Measurements from ENCODE around the gene PMIS2. TPM values are rescaled to one million over a fixed set of nuclear protein-coding genes. Genes with fewer than 3 reads are reported as not detected.

PMIS2 gene
- total RNA-seq = not detected

DNA sequence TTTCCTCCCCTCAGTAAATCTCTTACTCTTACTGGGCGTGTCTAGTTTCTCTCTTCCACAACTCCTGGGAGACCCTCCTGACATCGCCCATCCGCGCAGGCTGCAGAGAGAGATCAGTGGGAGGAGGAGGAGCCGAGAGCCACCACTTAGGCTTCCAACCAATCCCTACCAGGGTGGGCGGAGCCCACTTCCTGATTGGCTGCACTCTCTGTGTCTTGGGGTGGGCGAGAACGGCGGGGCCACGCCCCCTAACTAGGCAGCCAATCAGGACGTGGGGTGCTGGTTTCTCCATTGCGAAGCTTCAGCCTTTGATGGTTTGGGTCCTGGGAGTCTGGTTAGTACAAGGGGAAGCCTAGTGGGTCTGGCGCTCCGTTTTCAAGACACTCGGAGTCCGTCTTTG is at the start of gene PMIS2:
Gene PMIS2 (plus strand): TSS at position 326 of the 400 bp plus-strand sequence. CDS start 87 bp downstream, outside the sequence.
- H3K4me1 Mint-ChIP-seq (ENCODE audit: low read depth) = no peaks in the 10 kb centered on the region

DNA sequence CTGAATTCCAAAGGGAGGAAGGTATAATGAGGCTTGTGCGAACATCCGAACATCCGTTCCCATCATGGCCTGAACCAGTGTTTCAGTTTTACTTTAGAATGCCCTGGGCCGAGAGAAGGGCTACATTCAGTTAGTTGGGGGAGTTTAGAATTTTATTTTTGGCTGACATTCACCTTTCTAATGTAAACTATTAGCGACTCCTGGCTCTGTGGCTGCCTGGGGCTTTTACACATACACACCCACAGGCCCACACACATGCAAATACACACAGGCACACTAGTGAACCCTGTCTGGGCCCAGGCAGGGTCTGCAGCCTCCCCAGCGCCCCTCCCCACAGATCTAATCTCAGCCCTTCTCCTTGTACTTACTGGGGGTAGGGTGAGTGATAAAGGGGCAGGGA is 46.7 kb upstream of the PMIS2 start:
- intact Hi-C loops (cut with micrococcal nuclease) = no loop called here
- H3K36me3 Mint-ChIP-seq = peaks cover 4% of the 10 kb centered on the region
- peaks cover 5% of the 10 kb centered on the region for H3K27me3 Mint-ChIP-seq
- ChIA-PET POLR2A (no interaction called here), CTCF (no interaction called here)
- H3K27ac Mint-ChIP-seq = no peak overlapping the region
- H3K4me3 Mint-ChIP-seq = no peak overlapping the region
- H3K4me1 Mint-ChIP-seq (ENCODE audit: low read depth) = peaks cover 3% of the 10 kb centered on the region
- DNase-seq = no peak
- H3K9me3 Mint-ChIP-seq = no peaks in the 10 kb centered on the region

More for the DNA sequence above, at the start of gene PMIS2:
- ChIA-PET CTCF (interaction anchor here (1.2 kb wide), 1 partner anchor 75 kb away, joined by 4 read pairs; no protein-coding TSS in a partner anchor), POLR2A (interaction anchor here (0.6 kb wide), 1 partner anchor 13 kb away, joined by 3 read pairs; no protein-coding TSS in a partner anchor)
- Mint-ChIP-seq H3K4me3 (no peak within 1 kb of the TSS), H3K27ac (no peak within 1 kb of the TSS), H3K9me3 (no peaks in the 10 kb centered on the region), H3K36me3 (no peaks in the 10 kb centered on the region), H3K27me3 (peaks cover 10% of the 10 kb centered on the region)
- intact Hi-C loops (cut with micrococcal nuclease) = loop anchor here (1.0 kb wide), 1 partner anchor 19 kb away; no protein-coding TSS in a partner anchor
- peak; percentile 20 for DNase-seq

DNA sequence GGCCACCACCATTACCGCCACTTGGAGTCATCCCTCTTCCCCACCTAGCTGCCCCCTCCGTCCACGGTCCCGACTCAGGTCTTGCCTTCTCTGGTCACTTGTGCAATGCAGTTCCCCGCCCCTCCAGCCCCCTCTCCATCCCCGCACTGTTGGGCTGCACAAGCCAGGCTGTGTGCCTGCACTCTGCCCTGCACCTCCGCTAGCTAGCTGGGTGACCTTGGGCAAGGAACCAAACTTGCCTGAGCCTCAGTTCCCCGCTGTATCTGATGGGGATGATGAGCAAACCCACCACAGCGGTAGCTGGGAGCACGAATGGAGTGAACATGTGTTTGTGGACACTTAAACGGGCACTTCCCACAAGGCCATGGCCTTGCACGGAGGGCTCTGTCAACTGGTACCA is 46.1 kb upstream of the PMIS2 start:
- H3K9me3 Mint-ChIP-seq = no peaks in the 10 kb centered on the region
- intact Hi-C loops (cut with micrococcal nuclease) = no loop called here
- CTCF ChIA-PET = no interaction called here
- peaks cover 8% of the 10 kb centered on the region for H3K4me1 Mint-ChIP-seq (ENCODE audit: low read depth)
- H3K36me3 Mint-ChIP-seq = peaks cover 4% of the 10 kb centered on the region
- POLR2A ChIA-PET = no interaction called here
- H3K27ac Mint-ChIP-seq = no peak overlapping the region
- H3K4me3 Mint-ChIP-seq = no peak overlapping the region
- no peak for DNase-seq
- peaks cover 4% of the 10 kb centered on the region for H3K27me3 Mint-ChIP-seq

DNA sequence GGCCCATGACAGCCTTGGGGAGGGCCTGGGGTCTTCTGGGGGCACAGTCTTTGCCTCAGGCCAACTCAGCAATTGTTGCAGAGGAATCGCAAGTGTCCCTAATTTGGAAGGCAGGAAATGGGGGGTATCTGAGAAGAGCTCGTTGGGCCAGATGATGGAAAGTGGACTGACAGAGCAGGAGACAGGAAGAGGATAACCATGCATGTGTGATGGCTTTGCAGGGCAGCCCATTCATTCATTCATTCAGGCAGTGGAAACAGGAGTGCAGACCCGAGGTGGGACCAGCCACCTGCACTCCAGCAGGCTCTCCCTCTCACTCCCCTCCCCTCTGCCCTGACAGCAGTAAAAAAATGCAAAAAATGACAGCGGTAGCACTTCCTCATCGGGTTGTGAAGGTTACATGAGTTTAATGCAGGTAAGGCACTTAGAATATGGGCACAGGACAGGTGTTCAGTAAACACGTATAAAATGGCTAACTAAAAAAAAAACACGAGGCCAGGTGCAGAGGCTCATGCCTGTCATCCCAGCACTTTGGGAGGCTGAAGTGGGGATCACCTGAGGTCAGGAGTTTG is 45.5 kb upstream of the PMIS2 start:
- Mint-ChIP-seq H3K4me1 (ENCODE audit: low read depth) (peaks cover 9% of the 10 kb centered on the region), H3K27ac (no peak overlapping the region), H3K36me3 (peaks cover 4% of the 10 kb centered on the region), H3K9me3 (no peaks in the 10 kb centered on the region), H3K4me3 (no peak overlapping the region), H3K27me3 (peaks cover 1% of the 10 kb centered on the region)
- intact Hi-C loops (cut with micrococcal nuclease) = no loop called here
- ChIA-PET POLR2A (no interaction called here), CTCF (no interaction called here)
- DNase-seq = no peak

DNA sequence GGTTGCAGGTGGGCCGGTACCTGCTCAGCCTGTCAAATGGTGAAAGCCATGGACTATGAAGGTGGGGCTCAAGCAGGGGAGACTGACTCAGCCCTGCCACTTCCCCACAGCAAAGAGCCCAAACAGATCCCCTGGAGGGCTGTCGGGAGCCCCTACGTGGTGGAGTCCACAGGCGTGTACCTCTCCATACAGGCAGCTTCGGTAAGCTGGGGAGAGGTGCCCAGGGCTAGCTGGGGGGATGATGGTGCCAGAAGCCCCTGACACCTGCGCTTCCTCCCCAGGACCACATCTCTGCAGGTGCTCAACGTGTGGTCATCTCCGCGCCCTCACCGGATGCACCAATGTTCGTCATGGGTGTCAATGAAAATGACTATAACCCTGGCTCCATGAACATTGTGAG is 43.8 kb upstream of the PMIS2 start:
- Mint-ChIP-seq H3K9me3 (no peaks in the 10 kb centered on the region), H3K36me3 (peaks cover 11% of the 10 kb centered on the region), H3K4me3 (no peak overlapping the region), H3K27me3 (no peaks in the 10 kb centered on the region), H3K4me1 (ENCODE audit: low read depth) (peaks cover 21% of the 10 kb centered on the region), H3K27ac (no peak overlapping the region)
- intact Hi-C loops (cut with micrococcal nuclease) = no loop called here
- DNase-seq = no peak
- CTCF ChIA-PET = no interaction called here
- POLR2A ChIA-PET = no interaction called here

DNA sequence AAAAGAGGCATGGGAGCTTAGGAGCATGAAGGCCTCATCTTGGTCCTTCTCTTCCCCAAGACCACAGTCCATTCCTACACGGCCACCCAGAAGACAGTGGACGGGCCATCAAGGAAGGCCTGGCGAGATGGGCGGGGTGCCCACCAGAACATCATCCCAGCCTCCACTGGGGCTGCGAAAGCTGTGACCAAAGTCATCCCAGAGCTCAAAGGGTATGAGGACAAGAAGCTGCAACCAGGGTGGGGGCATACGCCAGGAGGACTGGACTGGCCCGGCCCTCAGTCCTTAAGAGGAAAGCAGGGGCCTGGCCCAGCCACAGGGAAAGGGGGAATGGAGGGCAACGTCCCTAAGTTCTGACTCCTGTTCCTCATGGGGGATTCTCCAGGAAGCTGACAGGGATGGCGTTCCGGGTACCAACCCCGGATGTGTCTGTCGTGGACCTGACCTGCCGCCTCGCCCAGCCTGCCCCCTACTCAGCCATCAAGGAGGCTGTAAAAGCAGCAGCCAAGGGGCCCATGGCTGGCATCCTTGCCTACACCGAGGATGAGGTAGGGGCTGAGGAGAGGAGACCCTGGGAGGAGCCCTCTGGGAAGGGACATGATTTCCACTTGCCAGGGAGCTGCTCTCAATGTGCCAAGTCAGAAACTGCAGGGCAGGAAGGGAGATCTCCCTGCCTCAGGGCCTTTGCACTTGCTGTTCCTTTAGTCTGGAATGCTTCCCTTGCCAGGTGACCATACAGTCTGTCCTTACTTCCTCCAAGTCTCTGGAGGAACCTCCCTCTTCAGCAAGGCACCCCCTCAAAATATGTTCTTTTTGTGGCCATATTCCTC is 42.5 kb upstream of the PMIS2 start:
- peaks cover 19% of the 10 kb centered on the region for H3K36me3 Mint-ChIP-seq
- no peak overlapping the region for H3K4me3 Mint-ChIP-seq
- peaks cover 27% of the 10 kb centered on the region for H3K4me1 Mint-ChIP-seq (ENCODE audit: low read depth)
- H3K9me3 Mint-ChIP-seq = no peaks in the 10 kb centered on the region
- no peaks in the 10 kb centered on the region for H3K27me3 Mint-ChIP-seq
- POLR2A ChIA-PET = interaction anchor here (0.5 kb wide), 1 partner anchor 47 kb away, joined by 3 read pairs; no protein-coding TSS in a partner anchor
- H3K27ac Mint-ChIP-seq = no peak overlapping the region
- CTCF ChIA-PET = interaction anchor here (0.6 to 1.0 kb wide), 2 partner anchors 25 to 33 kb away, joined by 3 read pairs; no protein-coding TSS in a partner anchor
- DNase-seq = no peak
- intact Hi-C loops (cut with micrococcal nuclease) = no loop called here

DNA sequence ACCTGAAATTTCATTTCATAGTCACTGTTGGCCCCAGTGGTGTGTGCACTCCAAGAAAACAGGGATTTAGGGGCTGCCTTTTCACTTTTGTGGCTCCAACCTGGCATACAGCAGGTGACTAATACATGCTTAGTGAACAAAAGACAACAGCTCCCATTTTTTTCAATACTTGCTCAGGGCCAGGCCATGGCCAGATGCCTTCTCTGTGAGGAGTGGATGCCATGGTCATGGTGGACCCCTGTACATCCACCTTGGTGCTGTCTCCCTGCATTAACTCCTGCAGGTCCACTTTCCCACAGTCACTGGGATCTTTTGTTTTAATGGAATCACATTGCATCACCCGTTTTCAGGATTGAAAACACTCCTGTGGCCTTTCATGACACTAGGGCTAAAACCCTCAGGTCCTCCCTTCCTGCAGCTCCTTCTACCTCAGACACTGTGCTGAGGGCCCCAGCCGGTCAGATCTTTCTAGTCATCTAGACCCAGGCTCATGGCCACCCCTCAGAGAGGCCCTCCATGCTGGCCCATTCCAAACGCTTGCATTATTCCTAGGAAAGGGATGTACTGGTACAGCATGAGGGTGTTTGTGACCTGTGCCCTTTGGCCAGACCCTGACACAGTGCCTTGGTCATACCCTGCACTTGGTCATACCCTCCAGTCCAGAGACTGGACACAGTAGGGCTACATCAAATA is 41.7 kb upstream of the PMIS2 start:
- no peaks in the 10 kb centered on the region for H3K9me3 Mint-ChIP-seq
- peak overlapping the region; percentile 91 for H3K27ac Mint-ChIP-seq
- peaks cover 23% of the 10 kb centered on the region for H3K36me3 Mint-ChIP-seq
- no peaks in the 10 kb centered on the region for H3K27me3 Mint-ChIP-seq
- no peak for DNase-seq
- ChIA-PET CTCF (interaction anchor here (0.6 to 1.0 kb wide), 3 partner anchors 12 to 34 kb away, joined by 3 read pairs; no protein-coding TSS in a partner anchor), POLR2A (interaction anchor here (0.5 kb wide), 1 partner anchor 46 kb away, joined by 3 read pairs; no protein-coding TSS in a partner anchor)
- H3K4me3 Mint-ChIP-seq = peak overlapping the region; percentile 93
- peaks cover 34% of the 10 kb centered on the region for H3K4me1 Mint-ChIP-seq (ENCODE audit: low read depth)
- intact Hi-C loops (cut with micrococcal nuclease) = no loop called here

DNA sequence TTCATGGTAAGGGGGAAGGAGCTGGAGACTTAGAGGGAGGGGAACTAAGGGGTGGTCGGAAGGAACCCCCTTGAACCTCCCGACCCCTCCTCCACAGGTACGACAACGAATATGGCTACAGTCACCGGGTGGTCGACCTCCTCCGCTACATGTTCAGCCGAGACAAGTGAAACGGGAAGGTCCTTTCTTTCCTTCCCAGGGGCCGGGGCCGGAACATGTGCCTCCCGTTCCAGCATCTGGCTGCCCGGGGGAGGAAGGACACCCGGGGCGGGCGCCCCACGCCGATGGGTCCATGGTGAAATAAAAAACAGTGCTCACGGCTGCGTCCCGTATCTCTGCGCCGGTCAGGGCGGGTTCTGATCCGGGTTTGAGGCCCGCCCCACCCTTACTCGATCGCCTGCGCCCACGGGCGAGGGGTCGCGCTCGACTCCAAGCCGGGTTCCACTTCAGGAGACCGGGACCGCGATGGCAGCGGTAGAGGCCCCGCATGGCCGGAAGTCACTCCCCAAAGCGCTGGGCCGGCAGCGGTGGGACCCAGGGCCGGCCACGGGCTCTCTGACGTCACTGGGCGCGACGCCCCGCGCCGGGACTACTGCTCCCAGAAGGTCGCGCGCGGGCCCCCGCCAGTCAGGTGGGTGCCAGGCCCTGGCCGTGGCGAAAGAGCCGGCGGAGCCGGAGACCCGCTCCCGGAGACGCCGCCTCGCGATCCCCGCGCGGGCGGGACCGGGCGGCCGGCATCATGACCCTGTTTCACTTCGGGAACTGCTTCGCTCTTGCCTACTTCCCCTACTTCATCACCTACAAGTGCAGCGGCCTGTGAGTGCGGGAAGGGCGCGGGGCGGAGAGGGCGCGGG is 40.7 kb upstream of the PMIS2 start, which contains the start of gene TMEM147:
Gene TMEM147 (plus strand): TSS at position 626 of the 854 bp plus-strand sequence. CDS start 114 bp downstream, at position 740.
- H3K9me3 Mint-ChIP-seq = no peaks in the 10 kb centered on the region
- CTCF ChIA-PET = interaction anchor here (0.7 to 1.0 kb wide), 2 partner anchors 11 to 35 kb away, joined by 3 read pairs; no protein-coding TSS in a partner anchor
- POLR2A ChIA-PET = no interaction called here
- intact Hi-C loops (cut with micrococcal nuclease) = loop anchor here (5.0 kb wide), 4 partner anchors 33 to 202 kb away; partner anchors contain the start of genes DMKN, FFAR1, HAUS5 and LIN37
- H3K27me3 Mint-ChIP-seq = no peaks in the 10 kb centered on the region
- H3K4me3 Mint-ChIP-seq = peak within 1 kb of the TSS; percentile 93
- H3K4me1 Mint-ChIP-seq (ENCODE audit: low read depth) = peaks cover 35% of the 10 kb centered on the region
- DNase-seq = peak; percentile 90
- peaks cover 25% of the 10 kb centered on the region for H3K36me3 Mint-ChIP-seq
- H3K27ac Mint-ChIP-seq = peak within 1 kb of the TSS; percentile 91

DNA sequence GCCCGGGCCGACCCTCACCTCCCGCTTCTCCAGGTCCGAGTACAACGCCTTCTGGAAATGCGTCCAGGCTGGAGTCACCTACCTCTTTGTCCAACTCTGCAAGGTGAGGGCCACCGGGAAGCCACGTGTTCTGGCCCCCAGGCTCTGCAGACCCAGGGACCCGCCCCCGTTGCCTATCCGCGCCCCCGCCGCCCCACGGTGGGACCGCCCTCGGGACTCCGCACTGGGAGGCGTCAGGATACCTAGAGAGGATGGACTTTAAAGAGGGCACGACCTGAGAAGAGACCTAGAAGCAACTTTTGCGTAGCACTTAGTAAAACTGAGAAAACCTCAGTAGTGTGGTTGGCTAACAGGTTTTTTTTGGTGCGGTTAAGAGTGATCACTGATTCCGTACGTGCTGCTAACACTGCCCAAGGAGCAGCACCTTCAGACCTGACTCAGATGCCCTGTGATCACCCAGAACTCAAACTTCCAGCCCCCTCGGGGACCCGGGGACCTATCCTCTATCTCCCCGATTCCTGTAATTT is 40.1 kb upstream of the PMIS2 start:
- CTCF ChIA-PET = interaction anchor here (3.8 kb wide), 1 partner anchor 45 kb away, joined by 34 read pairs; no protein-coding TSS in a partner anchor
- intact Hi-C loops (cut with micrococcal nuclease) = loop anchor here (1.0 to 5.0 kb wide), 8 partner anchors 34 to 201 kb away; partner anchors contain the start of genes DMKN, FFAR1, HAUS5 and LIN37
- H3K9me3 Mint-ChIP-seq = no peaks in the 10 kb centered on the region

DNA sequence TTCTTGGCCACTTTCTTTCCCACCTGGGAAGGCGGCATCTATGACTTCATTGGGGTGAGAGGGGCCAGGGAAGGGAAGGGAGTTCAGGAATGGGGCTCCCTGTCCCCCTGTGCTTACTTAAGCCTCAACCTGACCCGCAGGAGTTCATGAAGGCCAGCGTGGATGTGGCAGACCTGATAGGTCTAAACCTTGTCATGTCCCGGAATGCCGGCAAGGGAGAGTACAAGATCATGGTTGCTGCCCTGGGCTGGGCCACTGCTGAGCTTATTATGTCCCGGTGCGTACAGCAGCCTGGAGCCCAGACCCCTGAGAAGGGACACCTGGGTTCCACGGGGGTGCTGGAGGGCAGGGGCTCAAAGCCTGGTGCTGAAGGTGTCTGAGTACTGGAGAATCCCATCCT is 39.4 kb upstream of the PMIS2 start:
- Mint-ChIP-seq H3K27ac (peak overlapping the region; percentile 91), H3K4me3 (peak overlapping the region; percentile 93), H3K9me3 (no peaks in the 10 kb centered on the region), H3K4me1 (ENCODE audit: low read depth) (peaks cover 35% of the 10 kb centered on the region), H3K36me3 (peaks cover 27% of the 10 kb centered on the region), H3K27me3 (no peaks in the 10 kb centered on the region)
- CTCF ChIA-PET = interaction anchor here (0.9 to 3.8 kb wide), 2 partner anchors 44 to 202 kb away, joined by 3 to 34 read pairs; partner anchors contain the start of gene LIN37
- intact Hi-C loops (cut with micrococcal nuclease) = loop anchor here (1.0 to 5.0 kb wide), 8 partner anchors 34 to 201 kb away; partner anchors contain the start of genes DMKN, FFAR1, HAUS5 and LIN37
- DNase-seq = no peak
- POLR2A ChIA-PET = no interaction called here

More for the DNA sequence above, 40.1 kb upstream of the PMIS2 start:
- H3K27me3 Mint-ChIP-seq = no peaks in the 10 kb centered on the region
- peak; percentile 81 for DNase-seq
- peak overlapping the region; percentile 93 for H3K4me3 Mint-ChIP-seq
- POLR2A ChIA-PET = no interaction called here
- H3K36me3 Mint-ChIP-seq = peaks cover 27% of the 10 kb centered on the region
- H3K4me1 Mint-ChIP-seq (ENCODE audit: low read depth) = peaks cover 35% of the 10 kb centered on the region
- H3K27ac Mint-ChIP-seq = peak overlapping the region; percentile 91

Measured in activated CD4-positive, alpha-beta memory T cell treated with anti-CD3 and anti-CD28 coated beads for 36 hours (primary cell).